Panc1 (cell line): Measurements from ENCODE around the gene PRDX2. TPM values are rescaled to one million over a fixed set of nuclear protein-coding genes. Genes with fewer than 3 reads are reported as not detected.

Source experiments
- ATAC-seq: fragments of 200-7000 bp; cut with Tn5 transposase; 2 replicates; pipeline ENCODE4 v1.9.1; 2020; ENCODE audit warnings: mild to moderate bottlenecking, moderate library complexity
- BruUV-seq: library from RNA; stranded (reverse); fragments of 400-500 nt; replicated peaks from 2 replicates; lab custom pipeline; 2021; lab: Mats Ljungman, UMichigan
- CTCF ChIA-PET: fragments of 300-600 bp; sonication (Branson Sonifier 250); formaldehyde crosslinking; loops from one replicate; lab custom pipeline; 2022; ENCODE audit warnings: antibody characterized with exemption; lab: Charles Lee
- POLR2A ChIA-PET: fragments of 300-600 bp; sonication (Branson Sonifier 250); formaldehyde crosslinking; loops from one replicate; lab custom pipeline; 2022; ENCODE audit warnings: antibody characterized with exemption; lab: Charles Lee
- DNase-seq: peaks from one replicate; pipeline ENCODE4 v3.0.0-alpha.2; 2010; ENCODE audit warnings: low read depth, low spot score
- H3K27ac ChIP-seq: 2 replicates; pipeline ENCODE4 v1.5.1; 2011; ENCODE audit warnings: mild to moderate bottlenecking, low read length, inconsistent platforms
- H3K27me3 ChIP-seq: fragments of 200-500 bp; sonication (Bioruptor generic); 2 replicates; pipeline ENCODE4 v1.6.0; 2014; ENCODE audit warnings: low read length, inconsistent platforms; ENCODE audit not compliant: control insufficient read depth, insufficient read depth
- H3K36me3 ChIP-seq: fragments of 200-500 bp; sonication (Bioruptor generic); 2 replicates; pipeline ENCODE4 v1.5.1; 2014; ENCODE audit warnings: inconsistent platforms, mild to moderate bottlenecking, low read length, moderate library complexity; ENCODE audit not compliant: control insufficient read depth, insufficient read depth
- H3K4me1 ChIP-seq: 2 replicates; pipeline ENCODE4 v1.5.1; 2011; ENCODE audit warnings: inconsistent platforms, mild to moderate bottlenecking, low read length, moderate library complexity; ENCODE audit not compliant: control insufficient read depth, insufficient read depth
- H3K4me3 ChIP-seq, 2 experiments: 2 replicates each; pipeline ENCODE4 v1.5.1; 2011 to 2012; ENCODE audit warnings: low read depth in 2 of 2, low read length in 2 of 2, mild to moderate bottlenecking in 2 of 2, inconsistent platforms in 1 of 2, moderate library complexity in 1 of 2
- H3K9me3 ChIP-seq: fragments of 200-500 bp; sonication (Bioruptor generic); 2 replicates; pipeline ENCODE4 v1.5.1; 2014; ENCODE audit warnings: low read depth, mild to moderate bottlenecking, inconsistent platforms, low read length, moderate library complexity; ENCODE audit not compliant: control insufficient read depth, insufficient read depth
- POLR2AphosphoS5 ChIP-seq: IDR thresholded peaks from 2 replicates; pipeline ENCODE4 v1.6.1; 2012; ENCODE audit warnings: mild to moderate bottlenecking, low read depth, low read length, moderate library complexity
- SIN3A ChIP-seq: IDR thresholded peaks from 2 replicates; pipeline ENCODE4 v1.6.1; 2012; ENCODE audit warnings: low read depth, mild to moderate bottlenecking, low read length, moderate library complexity, borderline replicate concordance; ENCODE audit not compliant: insufficient read depth
- TCF7L2 ChIP-seq: IDR thresholded peaks from 2 replicates; pipeline ENCODE4 v1.6.1; 2011; ENCODE audit warnings: mild to moderate bottlenecking, low read depth, low read length, inconsistent platforms
- in situ Hi-C: cut with HindIII; loops from 2 replicates; pipeline ENCODE4 v1.10.0; 2016; ENCODE audit warnings: low sequenced_read_pairs, low pct_unique_long_range_greater_than_20kb
- intact Hi-C: fragments of 100-400 bp; cut with micrococcal nuclease; formaldehyde crosslinking; loops from one replicate; pipeline ENCODE4 v1.10.0; 2022; ENCODE audit not compliant: unreplicated experiment
- total RNA-seq: library from RNA; stranded (reverse); gene quantifications from one replicate; pipeline ENCODE4 v1.2.1, GENCODE V29; 2021; ENCODE audit not compliant: unreplicated experiment
- TF ChIP-seq, protein P1 (sequence below): fragments of 450-650 bp; IDR thresholded peaks from 2 replicates; pipeline ENCODE4 v1.5.1; 2017; ENCODE audit warnings: mild to moderate bottlenecking
- TF ChIP-seq, protein P2 (sequence below), 2 experiments: IDR thresholded peaks; 2 replicates each; pipeline ENCODE4 v1.6.1; 2011 to 2012; ENCODE audit warnings: low read depth in 2 of 2, control low read depth in 1 of 2, low read length in 1 of 2, mild to moderate bottlenecking in 1 of 2, moderate library complexity in 1 of 2; ENCODE audit not compliant: insufficient read depth in 1 of 2

PRDX2 gene
- total RNA-seq, 1 experiment from 2014 or later = 61.0 TPM

DNA sequence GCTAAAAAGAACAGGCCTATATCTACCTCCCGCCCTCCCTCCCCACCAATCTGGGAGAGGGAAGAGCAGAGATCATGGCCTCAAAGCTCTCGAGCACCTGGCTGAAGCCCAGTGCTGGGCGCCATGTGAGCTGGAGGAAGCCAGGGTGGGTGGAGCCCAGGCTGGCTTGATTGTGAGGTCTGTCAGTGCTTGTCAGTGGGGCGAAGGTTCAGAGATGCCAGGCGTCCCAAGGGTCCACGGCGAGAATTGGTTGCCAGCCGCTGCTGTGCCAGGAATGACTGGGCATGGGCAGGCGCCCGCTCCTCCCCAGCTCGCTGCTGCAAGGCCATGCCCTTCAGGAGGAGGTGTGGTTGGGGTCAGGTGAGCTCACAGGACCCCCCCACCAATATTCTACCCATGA is 38.5 kb downstream of the PRDX2 start:
- H3K27ac ChIP-seq = no peak overlapping the region
- no TSS peak for BruUV-seq
- H3K9me3 ChIP-seq = no peaks in the 10 kb centered on the region
- H3K36me3 ChIP-seq = no peaks in the 10 kb centered on the region
- intact Hi-C loops = loop anchor here (5.0 kb wide), 1 partner anchor 34 kb away; no protein-coding TSS in a partner anchor
- TF ChIP-seq, protein P1, sequence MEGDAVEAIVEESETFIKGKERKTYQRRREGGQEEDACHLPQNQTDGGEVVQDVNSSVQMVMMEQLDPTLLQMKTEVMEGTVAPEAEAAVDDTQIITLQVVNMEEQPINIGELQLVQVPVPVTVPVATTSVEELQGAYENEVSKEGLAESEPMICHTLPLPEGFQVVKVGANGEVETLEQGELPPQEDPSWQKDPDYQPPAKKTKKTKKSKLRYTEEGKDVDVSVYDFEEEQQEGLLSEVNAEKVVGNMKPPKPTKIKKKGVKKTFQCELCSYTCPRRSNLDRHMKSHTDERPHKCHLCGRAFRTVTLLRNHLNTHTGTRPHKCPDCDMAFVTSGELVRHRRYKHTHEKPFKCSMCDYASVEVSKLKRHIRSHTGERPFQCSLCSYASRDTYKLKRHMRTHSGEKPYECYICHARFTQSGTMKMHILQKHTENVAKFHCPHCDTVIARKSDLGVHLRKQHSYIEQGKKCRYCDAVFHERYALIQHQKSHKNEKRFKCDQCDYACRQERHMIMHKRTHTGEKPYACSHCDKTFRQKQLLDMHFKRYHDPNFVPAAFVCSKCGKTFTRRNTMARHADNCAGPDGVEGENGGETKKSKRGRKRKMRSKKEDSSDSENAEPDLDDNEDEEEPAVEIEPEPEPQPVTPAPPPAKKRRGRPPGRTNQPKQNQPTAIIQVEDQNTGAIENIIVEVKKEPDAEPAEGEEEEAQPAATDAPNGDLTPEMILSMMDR = no peak
- TF ChIP-seq POLR2AphosphoS5 (no peak), TCF7L2 (no peak), SIN3A (no peak)
- TF ChIP-seq, protein P2, sequence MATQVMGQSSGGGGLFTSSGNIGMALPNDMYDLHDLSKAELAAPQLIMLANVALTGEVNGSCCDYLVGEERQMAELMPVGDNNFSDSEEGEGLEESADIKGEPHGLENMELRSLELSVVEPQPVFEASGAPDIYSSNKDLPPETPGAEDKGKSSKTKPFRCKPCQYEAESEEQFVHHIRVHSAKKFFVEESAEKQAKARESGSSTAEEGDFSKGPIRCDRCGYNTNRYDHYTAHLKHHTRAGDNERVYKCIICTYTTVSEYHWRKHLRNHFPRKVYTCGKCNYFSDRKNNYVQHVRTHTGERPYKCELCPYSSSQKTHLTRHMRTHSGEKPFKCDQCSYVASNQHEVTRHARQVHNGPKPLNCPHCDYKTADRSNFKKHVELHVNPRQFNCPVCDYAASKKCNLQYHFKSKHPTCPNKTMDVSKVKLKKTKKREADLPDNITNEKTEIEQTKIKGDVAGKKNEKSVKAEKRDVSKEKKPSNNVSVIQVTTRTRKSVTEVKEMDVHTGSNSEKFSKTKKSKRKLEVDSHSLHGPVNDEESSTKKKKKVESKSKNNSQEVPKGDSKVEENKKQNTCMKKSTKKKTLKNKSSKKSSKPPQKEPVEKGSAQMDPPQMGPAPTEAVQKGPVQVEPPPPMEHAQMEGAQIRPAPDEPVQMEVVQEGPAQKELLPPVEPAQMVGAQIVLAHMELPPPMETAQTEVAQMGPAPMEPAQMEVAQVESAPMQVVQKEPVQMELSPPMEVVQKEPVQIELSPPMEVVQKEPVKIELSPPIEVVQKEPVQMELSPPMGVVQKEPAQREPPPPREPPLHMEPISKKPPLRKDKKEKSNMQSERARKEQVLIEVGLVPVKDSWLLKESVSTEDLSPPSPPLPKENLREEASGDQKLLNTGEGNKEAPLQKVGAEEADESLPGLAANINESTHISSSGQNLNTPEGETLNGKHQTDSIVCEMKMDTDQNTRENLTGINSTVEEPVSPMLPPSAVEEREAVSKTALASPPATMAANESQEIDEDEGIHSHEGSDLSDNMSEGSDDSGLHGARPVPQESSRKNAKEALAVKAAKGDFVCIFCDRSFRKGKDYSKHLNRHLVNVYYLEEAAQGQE (IDR thresholded peaks at IDR 0.05; ENCODE audit: insufficient read depth in 1 of 2, low read depth in 2 of 2, low read length in 1 of 2) = no peak
- no peaks in the 10 kb centered on the region for H3K4me1 ChIP-seq
- H3K4me3 ChIP-seq = no peak overlapping the region
- DNase-seq (no peak), ATAC-seq (no peak)
- H3K27me3 ChIP-seq = no peaks in the 10 kb centered on the region
- CTCF ChIA-PET = no interaction called here
- in situ Hi-C loops = no loop called here
- POLR2A ChIA-PET = no interaction called here

DNA sequence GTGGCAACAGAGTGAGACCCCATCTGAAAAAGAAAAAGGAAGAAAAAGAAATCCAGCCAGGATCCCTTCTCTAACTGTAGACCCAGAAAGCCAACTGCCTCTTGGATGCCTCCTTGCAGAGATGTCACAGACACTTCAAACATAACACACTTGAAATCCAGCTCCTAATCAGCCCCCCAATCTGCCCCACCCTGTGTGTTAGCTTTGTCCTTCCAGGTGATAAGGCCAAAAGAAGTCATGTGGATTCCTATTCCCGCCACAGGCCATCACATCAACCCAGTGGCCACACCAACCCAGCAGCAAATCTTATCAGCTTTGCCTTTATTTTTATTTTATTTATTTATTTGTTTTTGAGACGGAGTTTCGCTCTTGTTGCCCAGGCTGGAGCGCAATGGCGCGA is 41.9 kb downstream of the PRDX2 start:
- BruUV-seq = no TSS peak
- H3K27me3 ChIP-seq = no peaks in the 10 kb centered on the region
- no peaks in the 10 kb centered on the region for H3K36me3 ChIP-seq
- no peaks in the 10 kb centered on the region for H3K4me1 ChIP-seq
- ChIA-PET CTCF (interaction anchor here (0.6 to 2.2 kb wide), 4 partner anchors 14 to 68 kb away, joined by 3 to 16 read pairs (median 5); partner anchors contain the start of gene RNASEH2A), POLR2A (interaction anchor here (0.5 kb wide), 1 partner anchor 98 kb away, joined by 4 read pairs; no protein-coding TSS in a partner anchor)
- no peaks in the 10 kb centered on the region for H3K9me3 ChIP-seq
- in situ Hi-C loops (no loop called here), intact Hi-C loops (loop anchor here (5.0 kb wide), 1 partner anchor 38 kb away; no protein-coding TSS in a partner anchor)
- H3K27ac ChIP-seq = no peak overlapping the region
- DNase-seq = no peak
- no peak for ATAC-seq
- no peak for TF ChIP-seq TCF7L2
- TF ChIP-seq, protein P1 = no peak
- TF ChIP-seq POLR2AphosphoS5 = no peak
- TF ChIP-seq, protein P2 (IDR thresholded peaks at IDR 0.05; ENCODE audit: insufficient read depth in 1 of 2, low read depth in 2 of 2, low read length in 1 of 2) = no peak
- TF ChIP-seq SIN3A = no peak
- no peak overlapping the region for H3K4me3 ChIP-seq
